Liver (tissue), 3 donors: ENCODE data around the gene BLVRA.

Source experiments
- CTCF ChIP-seq: fragments of 150-350 bp; IDR thresholded peaks from 2 replicates; pipeline ENCODE4 v1.5.1; 2017; ENCODE audit warnings: improper control_type of control experiment, low read depth, low read length; ENCODE audit not compliant: missing input control
- EGR1 ChIP-seq, 2 donors: IDR thresholded peaks; 2 replicates each; pipeline ENCODE4 v1.6.1; 2016 to 2018; ENCODE audit warnings: antibody characterized with exemption in 2 of 2, low read depth in 2 of 2
- RXRA ChIP-seq, 2 donors: IDR thresholded peaks; 2 replicates each; pipeline ENCODE4 v1.6.1; 2017 to 2018; ENCODE audit warnings: antibody characterized with exemption in 2 of 2, mild to moderate bottlenecking in 1 of 2
- TAF1 ChIP-seq: conservative IDR thresholded peaks from 2 replicates; pipeline ENCODE4 v1.6.1; 2016; ENCODE audit warnings: antibody characterized with exemption, mild to moderate bottlenecking
- YY1 ChIP-seq: IDR thresholded peaks from 2 replicates; pipeline ENCODE4 v1.6.1; 2016; ENCODE audit warnings: antibody characterized with exemption, mild to moderate bottlenecking
- TF ChIP-seq, protein P1 (sequence below): IDR thresholded peaks from 2 replicates; pipeline ENCODE4 v1.6.1; 2016; ENCODE audit warnings: antibody characterized with exemption, mild to moderate bottlenecking
- donor health status: healthy.
- donor health status: healthy.

- TF ChIP-seq CTCF (no peak), YY1 (no peak), EGR1 (IDR thresholded peaks at IDR 0.05; ENCODE audit: low read depth in 2 of 2) (no peak), TAF1 (no peak), RXRA (IDR thresholded peaks at IDR 0.05) (no peak)
- TF ChIP-seq, protein P1, sequence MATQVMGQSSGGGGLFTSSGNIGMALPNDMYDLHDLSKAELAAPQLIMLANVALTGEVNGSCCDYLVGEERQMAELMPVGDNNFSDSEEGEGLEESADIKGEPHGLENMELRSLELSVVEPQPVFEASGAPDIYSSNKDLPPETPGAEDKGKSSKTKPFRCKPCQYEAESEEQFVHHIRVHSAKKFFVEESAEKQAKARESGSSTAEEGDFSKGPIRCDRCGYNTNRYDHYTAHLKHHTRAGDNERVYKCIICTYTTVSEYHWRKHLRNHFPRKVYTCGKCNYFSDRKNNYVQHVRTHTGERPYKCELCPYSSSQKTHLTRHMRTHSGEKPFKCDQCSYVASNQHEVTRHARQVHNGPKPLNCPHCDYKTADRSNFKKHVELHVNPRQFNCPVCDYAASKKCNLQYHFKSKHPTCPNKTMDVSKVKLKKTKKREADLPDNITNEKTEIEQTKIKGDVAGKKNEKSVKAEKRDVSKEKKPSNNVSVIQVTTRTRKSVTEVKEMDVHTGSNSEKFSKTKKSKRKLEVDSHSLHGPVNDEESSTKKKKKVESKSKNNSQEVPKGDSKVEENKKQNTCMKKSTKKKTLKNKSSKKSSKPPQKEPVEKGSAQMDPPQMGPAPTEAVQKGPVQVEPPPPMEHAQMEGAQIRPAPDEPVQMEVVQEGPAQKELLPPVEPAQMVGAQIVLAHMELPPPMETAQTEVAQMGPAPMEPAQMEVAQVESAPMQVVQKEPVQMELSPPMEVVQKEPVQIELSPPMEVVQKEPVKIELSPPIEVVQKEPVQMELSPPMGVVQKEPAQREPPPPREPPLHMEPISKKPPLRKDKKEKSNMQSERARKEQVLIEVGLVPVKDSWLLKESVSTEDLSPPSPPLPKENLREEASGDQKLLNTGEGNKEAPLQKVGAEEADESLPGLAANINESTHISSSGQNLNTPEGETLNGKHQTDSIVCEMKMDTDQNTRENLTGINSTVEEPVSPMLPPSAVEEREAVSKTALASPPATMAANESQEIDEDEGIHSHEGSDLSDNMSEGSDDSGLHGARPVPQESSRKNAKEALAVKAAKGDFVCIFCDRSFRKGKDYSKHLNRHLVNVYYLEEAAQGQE: no peak
Measured at GRCh38 chr7:43849047-43849446, 90.6 kb downstream of the BLVRA start.
